H9 (cell line): ENCODE results near the gene PPP5C. TPM values are rescaled to one million over a fixed set of nuclear protein-coding genes. Genes with fewer than 3 reads are reported as not detected.
A peak's percentile ranks its signal among the peaks of the same experiment; 100 is the strongest.

Experiments
- DNase-seq: peaks from one replicate; pipeline ENCODE4 v3.0.0-alpha.2; 2017
- H2AFZ ChIP-seq: one replicate; pipeline ENCODE4 v1.6.1; 2013; ENCODE audit warnings: mild to moderate bottlenecking, low read length, control low read depth, moderate library complexity
- H2AK5ac ChIP-seq: 2 replicates; pipeline ENCODE4 v1.6.1; 2013; ENCODE audit warnings: low read length, control low read depth, mixed read lengths; ENCODE audit not compliant: insufficient read length
- H2BK120ac ChIP-seq: one replicate; pipeline ENCODE4 v1.6.1; 2013; ENCODE audit warnings: low read depth, mild to moderate bottlenecking, low read length, control low read depth, inconsistent platforms; ENCODE audit not compliant: poor library complexity, severe bottlenecking
- H2BK12ac ChIP-seq: 2 replicates; pipeline ENCODE4 v1.6.1; 2013; ENCODE audit warnings: low read length, control low read depth, mixed read lengths, low read depth; ENCODE audit not compliant: insufficient read length
- H2BK15ac ChIP-seq: 2 replicates; pipeline ENCODE4 v1.6.1; 2013; ENCODE audit warnings: low read depth, low read length, control low read depth
- H2BK20ac ChIP-seq: one replicate; pipeline ENCODE4 v1.6.1; 2013; ENCODE audit warnings: low read depth, mild to moderate bottlenecking, low read length, control low read depth, inconsistent platforms; ENCODE audit not compliant: poor library complexity, severe bottlenecking
- H2BK5ac ChIP-seq: 2 replicates; pipeline ENCODE4 v1.6.1; 2013; ENCODE audit warnings: low read length, control low read depth, mixed read lengths; ENCODE audit not compliant: insufficient read length
- H3K14ac ChIP-seq: 2 replicates; pipeline ENCODE4 v1.6.1; 2013; ENCODE audit warnings: low read length, control low read depth; ENCODE audit not compliant: insufficient read depth
- H3K18ac ChIP-seq: 2 replicates; pipeline ENCODE4 v1.6.1; 2013; ENCODE audit warnings: low read depth, mild to moderate bottlenecking, mixed read lengths, low read length, control low read depth; ENCODE audit not compliant: insufficient read length
- H3K23ac ChIP-seq: 2 replicates; pipeline ENCODE4 v1.6.1; 2013; ENCODE audit warnings: low read length, control low read depth, mixed read lengths, low read depth; ENCODE audit not compliant: insufficient read length
- H3K23me2 ChIP-seq: 2 replicates; pipeline ENCODE4 v1.6.1; 2013; ENCODE audit warnings: low read depth, mild to moderate bottlenecking, mixed read lengths, low read length, control low read depth; ENCODE audit not compliant: insufficient read length, poor library complexity, severe bottlenecking
- H3K27ac ChIP-seq: 2 replicates; pipeline ENCODE4 v1.5.1; 2013; ENCODE audit warnings: low read length, control low read depth, mixed read lengths, low read depth; ENCODE audit not compliant: insufficient read length
- H3K27me3 ChIP-seq: 2 replicates; pipeline ENCODE4 v1.6.1; 2013; ENCODE audit warnings: low read length, control low read depth, inconsistent platforms; ENCODE audit not compliant: insufficient read depth
- H3K4ac ChIP-seq: 2 replicates; pipeline ENCODE4 v1.6.1; 2013; ENCODE audit warnings: low read depth, mild to moderate bottlenecking, control low read depth, inconsistent platforms, low read length, moderate library complexity
- H3K4me1 ChIP-seq: 2 replicates; pipeline ENCODE4 v1.6.1; 2013; ENCODE audit warnings: low read length, control low read depth, inconsistent platforms; ENCODE audit not compliant: insufficient read depth
- H3K4me2 ChIP-seq: 2 replicates; pipeline ENCODE4 v1.6.1; 2013; ENCODE audit warnings: low read length, control low read depth, mixed read lengths; ENCODE audit not compliant: insufficient read length, insufficient read depth
- H3K56ac ChIP-seq: 2 replicates; pipeline ENCODE4 v1.6.1; 2013; ENCODE audit warnings: low read depth, mild to moderate bottlenecking, mixed read lengths, low read length, control low read depth; ENCODE audit not compliant: insufficient read length
- H3K79me1 ChIP-seq: 2 replicates; pipeline ENCODE4 v1.6.1; 2013; ENCODE audit warnings: low read depth, mild to moderate bottlenecking, moderate library complexity, low read length, control low read depth, inconsistent platforms; ENCODE audit not compliant: insufficient read depth, poor library complexity, severe bottlenecking
- H3K79me2 ChIP-seq: 2 replicates; pipeline ENCODE4 v1.6.1; 2013; ENCODE audit warnings: low read length, control low read depth, inconsistent platforms; ENCODE audit not compliant: insufficient read depth
- H3K9ac ChIP-seq: 2 replicates; pipeline ENCODE4 v1.6.1; 2013; ENCODE audit warnings: low read length, control low read depth, mixed read lengths; ENCODE audit not compliant: insufficient read length; ENCODE audit errors: extremely low read depth
- H3K9me3 ChIP-seq: one replicate; pipeline ENCODE4 v1.6.1; 2013; ENCODE audit warnings: low read depth, low read length, inconsistent platforms; ENCODE audit not compliant: control insufficient read depth
- H3T11ph ChIP-seq: one replicate; pipeline ENCODE4 v1.6.1; 2013; ENCODE audit warnings: mild to moderate bottlenecking, low read length, control low read depth, inconsistent platforms
- H4K20me1 ChIP-seq: one replicate; pipeline ENCODE4 v1.6.1; 2013; ENCODE audit not compliant: control insufficient read depth, insufficient read length, insufficient read depth
- H4K5ac ChIP-seq: 2 replicates; pipeline ENCODE4 v1.6.1; 2013; ENCODE audit warnings: low read depth, mild to moderate bottlenecking, mixed read lengths, low read length, control low read depth; ENCODE audit not compliant: insufficient read length
- H4K8ac ChIP-seq: replicated peaks from 2 replicates; pipeline ENCODE4 v1.6.1; 2013; ENCODE audit warnings: low read length, control low read depth, mixed read lengths, low read depth; ENCODE audit not compliant: insufficient read length
- H4K91ac ChIP-seq: 2 replicates; pipeline ENCODE4 v1.6.1; 2013; ENCODE audit warnings: low read depth, mild to moderate bottlenecking, moderate library complexity, mixed read lengths, low read length, control low read depth; ENCODE audit not compliant: insufficient read length
- H3K27ac Mint-ChIP-seq, 3 experiments: 2 replicates in 2 of 3; 3 replicates in 1 of 3; pipeline ENCODE4 v1.8.0; 2020 to 2021; ENCODE audit warnings: mixed read lengths in 3 of 3, mild to moderate bottlenecking in 1 of 3, moderate library complexity in 1 of 3
- H3K27me3 Mint-ChIP-seq: 2 replicates; pipeline ENCODE4 v1.8.0; 2021; ENCODE audit warnings: low read depth, mild to moderate bottlenecking, moderate library complexity, mixed read lengths
- H3K36me3 Mint-ChIP-seq, 3 experiments: 2 replicates in 2 of 3; 3 replicates in 1 of 3; pipeline ENCODE4 v1.8.0; 2020 to 2021; ENCODE audit warnings: low read depth in 3 of 3, mixed read lengths in 3 of 3; ENCODE audit not compliant: insufficient read depth in 1 of 3
- H3K4me1 Mint-ChIP-seq, 2 experiments: 2 replicates each; pipeline ENCODE4 v1.8.0; 2020; ENCODE audit warnings: mixed read lengths in 2 of 2
- H3K4me3 Mint-ChIP-seq, 2 experiments: 2 replicates in 1 of 2; 3 replicates in 1 of 2; pipeline ENCODE4 v1.8.0; 2020 to 2021; ENCODE audit warnings: mild to moderate bottlenecking in 2 of 2, mixed read lengths in 2 of 2, moderate library complexity in 1 of 2
- H3K9me3 Mint-ChIP-seq, 2 experiments: 2 replicates in 1 of 2; 3 replicates in 1 of 2; pipeline ENCODE4 v1.8.0; 2020; ENCODE audit warnings: mild to moderate bottlenecking in 2 of 2, mixed read lengths in 2 of 2, moderate library complexity in 1 of 2
- CTCF ChIP-seq: fragments of 200-600 bp; sonication (generic); conservative IDR thresholded peaks from 3 replicates; pipeline ENCODE4 v1.8.0; 2021; ENCODE audit warnings: antibody characterized with exemption, mild to moderate bottlenecking
- WGBS: extraction: QIAGEN DNeasy Blood & Tissue Kit; methylation state at CpG from one replicate; pipeline ENCODE4 v1.1.7; 2013; ENCODE audit warnings: missing lambda C conversion rate, low lambda C conversion rate, mixed read lengths; ENCODE audit not compliant: insufficient read length; ENCODE audit errors: extremely low coverage; 5-methylcytosine and 5-hydroxymethylcytosine counted together
- total RNA-seq: library from RNA; stranded (reverse); gene quantifications from 2 replicates; pipeline ENCODE4 v1.2.1, GENCODE V29; 2021

Gene PPP5C
- total RNA-seq, 1 experiment from 2014 or later: 108 TPM

- H4K91ac ChIP-seq: no peak overlapping the region
- WGBS: no CpG with 5 or more reads among the region's 6 CpGs
- H4K5ac ChIP-seq: no peak overlapping the region
- H3K23me2 ChIP-seq: no peaks in the 10 kb centered on the region
- DNase-seq: no peak
- no peak overlapping the region for H4K8ac ChIP-seq
- Mint-ChIP-seq H3K4me3 (no peak overlapping the region), H3K9me3 (0 out of 5 replicates have a peak, but pooled peaks cover 0 to 2% of the 10 kb centered on the region in 2 experiments), H3K27me3 (peaks cover 1% of the 10 kb centered on the region; the same call in 1 of the 2 replicates), H3K4me1 (no peaks in the 10 kb centered on the region), H3K36me3 (peaks cover 29 to 65% (median 60%) of the 10 kb centered on the region in 3 experiments), H3K27ac (peak overlapping the region in 2 of 3 experiments; percentile 23 to 25; a peak in 1 of 7 replicates)
- H3K23ac ChIP-seq: no peak overlapping the region
- H3K27ac ChIP-seq: no peak overlapping the region
- no peak overlapping the region for H2AK5ac ChIP-seq
- H3K9ac ChIP-seq: no peak overlapping the region
- no peak overlapping the region for H2BK20ac ChIP-seq
- no peaks in the 10 kb centered on the region for H3K27me3 ChIP-seq
- H3K9me3 ChIP-seq: no peaks in the 10 kb centered on the region
- H3K14ac ChIP-seq: no peak overlapping the region
- H3K56ac ChIP-seq: no peak overlapping the region
- H3K18ac ChIP-seq: no peak overlapping the region
- no peak overlapping the region for H3K4me2 ChIP-seq
- no peak overlapping the region for H2BK15ac ChIP-seq
- H3K79me1 ChIP-seq: no peaks in the 10 kb centered on the region
- no peak overlapping the region for H3T11ph ChIP-seq
- no peak overlapping the region for H2AFZ ChIP-seq
- no peak overlapping the region for H3K4ac ChIP-seq
- no peak overlapping the region for H2BK120ac ChIP-seq
- no peaks in the 10 kb centered on the region for H3K4me1 ChIP-seq
- H3K79me2 ChIP-seq: no peaks in the 10 kb centered on the region
- H2BK12ac ChIP-seq: no peak overlapping the region
- H2BK5ac ChIP-seq: no peak overlapping the region
- no peak for TF ChIP-seq CTCF
- H4K20me1 ChIP-seq: no peaks in the 10 kb centered on the region
These were observed 27.3 kb upstream of the PPP5C start for GRCh38 chr19:46319613-46320012.
